K562 (cell line): ENCODE data around the gene FN3K. TPM values are rescaled to one million over a fixed set of nuclear protein-coding genes. Genes with fewer than 3 reads are reported as not detected.

Source experiments
- CREM ChIP-seq: IDR thresholded peaks from 2 replicates; pipeline ENCODE4 v1.6.1; 2014; ENCODE audit warnings: antibody characterized with exemption, low read depth
- EP400 ChIP-seq: fragments of 450-650 bp; IDR thresholded peaks from 2 replicates; pipeline ENCODE4 v1.6.1; 2017; ENCODE audit warnings: antibody characterized with exemption, mild to moderate bottlenecking, moderate library complexity
- ETV6 ChIP-seq, 3 experiments: fragments of 150-350 bp in 1 of 3; sonication (generic) in 1 of 3; formaldehyde crosslinking in 1 of 3; IDR thresholded peaks; 2 replicates each; pipeline versions ENCODE4 v1.6.1 to v1.8.0; 2014 to 2022; ENCODE audit warnings: borderline replicate concordance in 2 of 3, low read depth in 2 of 3, antibody characterized with exemption in 1 of 3, low read length in 1 of 3, mild to moderate bottlenecking in 1 of 3, missing genetic modification reagents in 1 of 3
- MCM2 ChIP-seq: fragments of 450-650 bp; IDR thresholded peaks from 2 replicates; pipeline ENCODE4 v1.6.1; 2017; ENCODE audit warnings: low read depth, mild to moderate bottlenecking
- POLR2G ChIP-seq: fragments of 200-400 bp; formaldehyde crosslinking; IDR thresholded peaks from 2 replicates; pipeline ENCODE4 v1.6.1; 2017; ENCODE audit warnings: low read depth, mild to moderate bottlenecking, antibody characterized with exemption, low read length, moderate library complexity
- RAD21 ChIP-seq, 2 experiments: fragments of 250-450 bp in 1 of 2; fragments of 450-650 bp in 1 of 2; sonication (Bioruptor Pico) in 1 of 2; formaldehyde crosslinking in 1 of 2; IDR thresholded peaks in 1 of 2; conservative IDR thresholded peaks in 1 of 2; 2 replicates each; pipeline versions ENCODE4 v1.4.0 to v1.8.0; 2020 to 2022; ENCODE audit warnings: mild to moderate bottlenecking in 2 of 2, moderate library complexity in 1 of 2
- RB1 ChIP-seq: fragments of 450-650 bp; IDR thresholded peaks from 2 replicates; pipeline ENCODE4 v1.6.1; 2017; ENCODE audit warnings: low read depth, mild to moderate bottlenecking
- RBM15 ChIP-seq: fragments of 200-400 bp; formaldehyde crosslinking; IDR thresholded peaks from 2 replicates; pipeline ENCODE4 v1.6.1; 2018; ENCODE audit warnings: mild to moderate bottlenecking, low read length, moderate library complexity; ENCODE audit not compliant: insufficient read depth
- polyA plus RNA-seq, 8 experiments: library from polyadenylated mRNA; depleted of rRNA in 4 of 8; stranded (reverse) in 5 of 8; unstranded in 3 of 8; fragments of >200 nt; fragmentation: Nextera tagmentation in 2 of 8; fragmentation: Illumina TruSeq in 1 of 8; extraction: Ambion mirVana in 2 of 8; extraction: Trizol in 1 of 8; gene quantifications; 2 replicates each; pipeline versions ENCODE4 v1.2.1 to v1.2.3, GENCODE V29; 2011 to 2014; ENCODE audit warnings: inconsistent platforms in 1 of 8, missing spikeins in 1 of 8
- total RNA-seq, 7 experiments: library from RNA; depleted of rRNA in 6 of 7; stranded (reverse); fragments of >200 nt in 6 of 7; fragmentation: Illumina TruSeq in 2 of 7; extraction: Trizol in 2 of 7; gene quantifications; 2 replicates each; pipeline versions ENCODE4 v1.2.1 to v1.2.3, GENCODE V29; 2011 to 2021; ENCODE audit warnings: low replicate concordance in 1 of 7
- TF ChIP-seq, protein P1 (sequence below): sonication (generic); formaldehyde crosslinking; IDR thresholded peaks from 2 replicates; pipeline ENCODE4 v1.8.0; 2022; ENCODE audit warnings: missing genetic modification reagents, mild to moderate bottlenecking, moderate library complexity, borderline replicate concordance
- TF ChIP-seq, protein P2 (sequence below), 2 experiments: IDR thresholded peaks in 1 of 2; conservative IDR thresholded peaks in 1 of 2; 2 replicates each; pipeline ENCODE4 v1.6.1; 2016; ENCODE audit warnings: low read depth in 2 of 2, mild to moderate bottlenecking in 1 of 2, missing compliant biosample characterization in 1 of 2, missing genetic modification characterization in 1 of 2, moderate library complexity in 1 of 2
- TF ChIP-seq, protein P3 (sequence below): IDR thresholded peaks from 2 replicates; pipeline ENCODE4 v1.6.1; 2011; ENCODE audit warnings: borderline replicate concordance, low read depth, mild to moderate bottlenecking, moderate library complexity, low read length; ENCODE audit not compliant: insufficient read depth, poor library complexity, severe bottlenecking
- TF ChIP-seq, protein P4 (sequence below), 3 experiments: IDR thresholded peaks in 2 of 3; conservative IDR thresholded peaks in 1 of 3; 2 replicates each; pipeline ENCODE4 v1.5.1; 2011 to 2012; ENCODE audit warnings: low read length in 3 of 3, mild to moderate bottlenecking in 3 of 3, control low read depth in 2 of 3, improper control_type of control experiment in 1 of 3, inconsistent platforms in 1 of 3, low read depth in 1 of 3, mixed read lengths in 1 of 3, moderate library complexity in 1 of 3; ENCODE audit not compliant: insufficient read depth in 2 of 3

Gene FN3K
- total and polyA plus RNA-seq, 9 of the 15 experiments (the other 6 are each of a cell fraction or from before 2014, with no cell fraction given) = 0.08 to 22.7 (median 3.8) TPM

- TF ChIP-seq, protein P1, sequence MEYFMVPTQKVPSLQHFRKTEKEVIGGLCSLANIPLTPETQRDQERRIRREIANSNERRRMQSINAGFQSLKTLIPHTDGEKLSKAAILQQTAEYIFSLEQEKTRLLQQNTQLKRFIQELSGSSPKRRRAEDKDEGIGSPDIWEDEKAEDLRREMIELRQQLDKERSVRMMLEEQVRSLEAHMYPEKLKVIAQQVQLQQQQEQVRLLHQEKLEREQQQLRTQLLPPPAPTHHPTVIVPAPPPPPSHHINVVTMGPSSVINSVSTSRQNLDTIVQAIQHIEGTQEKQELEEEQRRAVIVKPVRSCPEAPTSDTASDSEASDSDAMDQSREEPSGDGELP = peak; percentile 46; the same call in 1 of the 2 replicates
- TF ChIP-seq RB1 = peak; percentile 64
- peak; percentile 36 to 53 for TF ChIP-seq RAD21 (CRISPR knock-in tag; conservative IDR thresholded peaks at IDR 0.05 in 1 of 2, IDR thresholded peaks at IDR 0.05 in 1 of 2)
- no peak for TF ChIP-seq EP400
- TF ChIP-seq, protein P2, sequence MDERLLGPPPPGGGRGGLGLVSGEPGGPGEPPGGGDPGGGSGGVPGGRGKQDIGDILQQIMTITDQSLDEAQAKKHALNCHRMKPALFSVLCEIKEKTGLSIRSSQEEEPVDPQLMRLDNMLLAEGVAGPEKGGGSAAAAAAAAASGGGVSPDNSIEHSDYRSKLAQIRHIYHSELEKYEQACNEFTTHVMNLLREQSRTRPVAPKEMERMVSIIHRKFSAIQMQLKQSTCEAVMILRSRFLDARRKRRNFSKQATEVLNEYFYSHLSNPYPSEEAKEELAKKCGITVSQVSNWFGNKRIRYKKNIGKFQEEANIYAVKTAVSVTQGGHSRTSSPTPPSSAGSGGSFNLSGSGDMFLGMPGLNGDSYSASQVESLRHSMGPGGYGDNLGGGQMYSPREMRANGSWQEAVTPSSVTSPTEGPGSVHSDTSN (CRISPR knock-in tag; IDR thresholded peaks at IDR 0.05; ENCODE audit: low read depth) = no peak
- TF ChIP-seq, protein P2 (tag; conservative IDR thresholded peaks at IDR 0.05; ENCODE audit: low read depth) = no peak
- TF ChIP-seq RBM15 = no peak
- TF ChIP-seq, protein P3, sequence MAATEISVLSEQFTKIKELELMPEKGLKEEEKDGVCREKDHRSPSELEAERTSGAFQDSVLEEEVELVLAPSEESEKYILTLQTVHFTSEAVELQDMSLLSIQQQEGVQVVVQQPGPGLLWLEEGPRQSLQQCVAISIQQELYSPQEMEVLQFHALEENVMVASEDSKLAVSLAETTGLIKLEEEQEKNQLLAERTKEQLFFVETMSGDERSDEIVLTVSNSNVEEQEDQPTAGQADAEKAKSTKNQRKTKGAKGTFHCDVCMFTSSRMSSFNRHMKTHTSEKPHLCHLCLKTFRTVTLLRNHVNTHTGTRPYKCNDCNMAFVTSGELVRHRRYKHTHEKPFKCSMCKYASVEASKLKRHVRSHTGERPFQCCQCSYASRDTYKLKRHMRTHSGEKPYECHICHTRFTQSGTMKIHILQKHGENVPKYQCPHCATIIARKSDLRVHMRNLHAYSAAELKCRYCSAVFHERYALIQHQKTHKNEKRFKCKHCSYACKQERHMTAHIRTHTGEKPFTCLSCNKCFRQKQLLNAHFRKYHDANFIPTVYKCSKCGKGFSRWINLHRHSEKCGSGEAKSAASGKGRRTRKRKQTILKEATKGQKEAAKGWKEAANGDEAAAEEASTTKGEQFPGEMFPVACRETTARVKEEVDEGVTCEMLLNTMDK = peak; percentile 36
- TF ChIP-seq, protein P4, sequence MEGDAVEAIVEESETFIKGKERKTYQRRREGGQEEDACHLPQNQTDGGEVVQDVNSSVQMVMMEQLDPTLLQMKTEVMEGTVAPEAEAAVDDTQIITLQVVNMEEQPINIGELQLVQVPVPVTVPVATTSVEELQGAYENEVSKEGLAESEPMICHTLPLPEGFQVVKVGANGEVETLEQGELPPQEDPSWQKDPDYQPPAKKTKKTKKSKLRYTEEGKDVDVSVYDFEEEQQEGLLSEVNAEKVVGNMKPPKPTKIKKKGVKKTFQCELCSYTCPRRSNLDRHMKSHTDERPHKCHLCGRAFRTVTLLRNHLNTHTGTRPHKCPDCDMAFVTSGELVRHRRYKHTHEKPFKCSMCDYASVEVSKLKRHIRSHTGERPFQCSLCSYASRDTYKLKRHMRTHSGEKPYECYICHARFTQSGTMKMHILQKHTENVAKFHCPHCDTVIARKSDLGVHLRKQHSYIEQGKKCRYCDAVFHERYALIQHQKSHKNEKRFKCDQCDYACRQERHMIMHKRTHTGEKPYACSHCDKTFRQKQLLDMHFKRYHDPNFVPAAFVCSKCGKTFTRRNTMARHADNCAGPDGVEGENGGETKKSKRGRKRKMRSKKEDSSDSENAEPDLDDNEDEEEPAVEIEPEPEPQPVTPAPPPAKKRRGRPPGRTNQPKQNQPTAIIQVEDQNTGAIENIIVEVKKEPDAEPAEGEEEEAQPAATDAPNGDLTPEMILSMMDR (IDR thresholded peaks at IDR 0.05 in 2 of 3, conservative IDR thresholded peaks at IDR 0.05 in 1 of 3; ENCODE audit: insufficient read depth in 2 of 3, low read depth in 1 of 3, low read length in 3 of 3) = peak; percentile 70 to 84 (median 73)
- TF ChIP-seq ETV6 (IDR thresholded peaks at IDR 0.05; ENCODE audit: borderline replicate concordance in 1 of 2, low read depth in 2 of 2, low read length in 1 of 2) = no peak
- no peak for TF ChIP-seq ETV6 (CRISPR knock-in tag; IDR thresholded peaks at IDR 0.05; ENCODE audit: borderline replicate concordance)
- TF ChIP-seq POLR2G = 0 out of 2 replicates have a peak, but pooled peaks have one; percentile 18
- no peak for TF ChIP-seq CREM
- no peak for TF ChIP-seq MCM2
Measured at GRCh38 chr17:82775001-82775823, 39.8 kb downstream of the FN3K start (continued).
